Measurements from ENCODE around the gene KRTAP2-3.

- no peak for TF ChIP-seq CTCF (IDR thresholded peaks at IDR 0.05)
- TF ChIP-seq POLR2A (IDR thresholded peaks at IDR 0.05) = no peak
- no peak for TF ChIP-seq EP300 (IDR thresholded peaks at IDR 0.05)
- TF ChIP-seq POLR2AphosphoS5 (IDR thresholded peaks at IDR 0.05) = no peak
Measured at GRCh38 chr17:41015454-41015853, 44.5 kb downstream of the KRTAP2-3 start.

Data from gastroesophageal sphincter (tissue), 3 donors.